Upper lobe of left lung (tissue), 6 donors: ENCODE data around the gene SPNS3. TPM values are rescaled to one million over a fixed set of nuclear protein-coding genes. Genes with fewer than 3 reads are reported as not detected.
A peak's percentile ranks its signal among the peaks of the same experiment; 100 is the strongest.

Experiments used
- ATAC-seq, 2 donors: fragments of 200-7000 bp; cut with Tn5 transposase; one replicate each; pipeline ENCODE4 v1.9.1; 2022; ENCODE audit warnings: mild to moderate bottlenecking in 2 of 2, moderate library complexity in 2 of 2; ENCODE audit not compliant: low FRiP score in 2 of 2
- DNase-seq, 2 donors: peaks; one replicate each; pipeline ENCODE4 v3.0.0-alpha.2; 2019 to 2020
- H3K27ac ChIP-seq, 4 donors: fragments of 200-600 bp; sonication (generic); one replicate each; pipeline ENCODE4 v1.5.1; 2016 to 2019
- H3K27me3 ChIP-seq, 4 donors: fragments of 200-600 bp; sonication (generic); one replicate each; pipeline ENCODE4 v1.5.1; 2017 to 2019
- H3K36me3 ChIP-seq, 4 donors: fragments of 200-600 bp; sonication (generic); one replicate each; pipeline ENCODE4 v1.5.1; 2016 to 2019
- H3K4me1 ChIP-seq, 4 donors: fragments of 200-600 bp; sonication (generic); one replicate each; pipeline ENCODE4 v1.5.1; 2018 to 2019
- H3K4me3 ChIP-seq, 4 donors: fragments of 200-600 bp; sonication (generic); one replicate each; pipeline ENCODE4 v1.5.1; 2017 to 2019; ENCODE audit warnings: mild to moderate bottlenecking in 2 of 4, moderate library complexity in 1 of 4
- H3K9me3 ChIP-seq, 4 donors: fragments of 200-600 bp; sonication (generic); one replicate each; pipeline ENCODE4 v1.5.1; 2018 to 2019
- EP300 ChIP-seq, 4 donors: sonication (generic); formaldehyde crosslinking; IDR thresholded peaks; one replicate each; pipeline ENCODE4 v1.5.1; 2017; ENCODE audit warnings: antibody characterized with exemption in 4 of 4, control low read depth in 2 of 4
- POLR2A ChIP-seq, 4 donors: fragments of 450-650 bp; IDR thresholded peaks; one replicate each; pipeline ENCODE4 v1.5.1; 2016 to 2017; ENCODE audit warnings: antibody characterized with exemption in 4 of 4, mild to moderate bottlenecking in 2 of 4
- POLR2AphosphoS5 ChIP-seq, 2 donors: sonication (generic); formaldehyde crosslinking; IDR thresholded peaks; one replicate each; pipeline ENCODE4 v1.5.1; 2017; ENCODE audit warnings: antibody characterized with exemption in 2 of 2
- WGBS, 2 donors: methylation state at CpG; one replicate each; pipeline ENCODE4 v1.1.5; 2017 to 2018; 5-methylcytosine and 5-hydroxymethylcytosine counted together
- total RNA-seq, 6 donors: library from RNA; depleted of rRNA in 4 of 6; stranded (reverse); fragments of >200 nt in 4 of 6; gene quantifications; one replicate each; pipeline versions ENCODE4 v1.1.0 to v1.2.1, GENCODE V29; 2016 to 2021
- TF ChIP-seq, protein P1 (sequence below), 6 experiments: fragments of 450-650 bp in 4 of 6; fragments of 200-600 bp in 2 of 6; sonication (generic) in 2 of 6; IDR thresholded peaks; one replicate each; pipeline ENCODE4 v1.5.1; 2016 to 2019; ENCODE audit warnings: antibody characterized with exemption in 6 of 6
- donor health status: DM: no; HTN: no; CAD: no; lungs with moderate emphysema.
- donor health status: DM: no; HTN: yes; CAD: no; lungs with severe emphysema.

The SPNS3 gene
- total RNA-seq, 6 donors from 2014 or later = 0.22 to 0.91 (median 0.52) TPM; not detected in 1

DNA sequence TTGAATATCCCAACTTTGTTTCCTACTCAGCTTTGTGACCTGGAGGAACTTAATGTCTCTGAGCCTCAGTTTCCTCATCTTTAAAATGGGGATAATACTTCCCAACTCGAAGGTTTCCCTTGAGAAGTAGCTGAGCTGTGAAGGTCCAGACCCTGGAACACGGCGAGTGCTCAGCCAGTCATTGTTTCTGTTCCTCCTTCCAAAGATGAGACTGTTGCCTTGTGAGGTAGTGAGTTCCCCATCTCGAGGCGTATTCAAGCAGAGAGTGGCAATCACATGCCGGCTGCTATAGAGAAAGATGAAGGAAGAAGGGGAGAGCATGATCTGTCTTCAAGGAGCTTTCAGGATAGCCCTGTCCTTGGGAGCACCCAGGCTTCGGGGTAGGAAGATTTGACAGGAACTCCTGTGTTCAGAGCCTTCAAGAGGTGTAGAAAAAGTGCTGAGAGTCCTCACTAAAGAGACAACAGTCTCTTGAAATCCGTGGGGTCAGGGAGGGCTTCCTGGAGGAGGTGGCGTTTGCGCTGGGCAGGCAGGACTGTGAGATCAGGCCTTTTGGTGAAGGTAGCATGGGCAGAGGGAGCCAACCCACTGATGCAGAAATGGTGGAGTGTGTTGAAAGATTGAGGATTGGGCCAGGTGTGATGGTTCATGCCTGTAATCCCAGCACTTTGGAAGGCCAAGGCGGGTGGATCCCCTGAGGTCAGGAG lies 92.1 kb downstream of the SPNS3 start:
- 73 to 81% methylated on average over 11 of the region's 11 CpGs for WGBS, 2 donors

DNA sequence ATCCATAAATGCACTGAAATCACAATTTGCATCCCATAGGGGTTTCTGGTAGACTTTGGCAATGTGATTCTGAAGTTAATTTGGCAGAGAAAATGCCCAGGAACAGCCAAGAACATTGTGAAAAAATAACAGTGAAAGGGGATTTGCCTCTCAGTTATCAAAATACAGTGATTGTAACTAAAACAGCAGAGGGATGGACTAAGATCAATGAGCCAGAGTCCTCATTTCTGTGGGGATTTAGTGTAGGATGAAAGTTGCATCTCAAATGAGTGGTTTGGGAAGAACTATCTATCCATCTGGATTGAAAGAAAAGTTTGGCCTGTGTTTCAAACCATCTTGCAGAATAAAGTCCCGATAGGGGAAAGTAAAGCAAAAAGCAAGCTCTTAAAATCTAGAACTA lies 93.4 kb downstream of the SPNS3 start:
- Histone ChIP-seq H3K4me1 (peaks cover 23 to 63% (median 49%) of the 10 kb centered on the region in 4 donors), H3K27me3 (no peaks in the 10 kb centered on the region), H3K4me3 (no peak overlapping the region), H3K27ac (peak overlapping the region; percentile 8 to 91 (median 58)), H3K9me3 (no peaks in the 10 kb centered on the region), H3K36me3 (peaks cover 0 to 8% (median 0%) of the 10 kb centered on the region in 4 donors)
- ATAC-seq (no peak), DNase-seq (no peak)
- WGBS, 2 donors = 60 to 69% methylated on average over 1 of the region's 1 CpG
- TF ChIP-seq POLR2A (IDR thresholded peaks at IDR 0.05) (no peak), EP300 (IDR thresholded peaks at IDR 0.05) (no peak)

More for the DNA sequence above, 92.1 kb downstream of the SPNS3 start:
- peaks cover 0 to 5% (median 0%) of the 10 kb centered on the region in 4 donors for H3K36me3 ChIP-seq
- no peak overlapping the region for H3K4me3 ChIP-seq
- peak overlapping the region in 2 of 4 donors; percentile 90 to 91 for H3K27ac ChIP-seq
- no peaks in the 10 kb centered on the region for H3K9me3 ChIP-seq
- no peaks in the 10 kb centered on the region for H3K27me3 ChIP-seq
- TF ChIP-seq POLR2A (IDR thresholded peaks at IDR 0.05) = no peak
- H3K4me1 ChIP-seq = peaks cover 28 to 64% (median 49%) of the 10 kb centered on the region in 4 donors
- no peak for DNase-seq
- ATAC-seq = no peak

DNA sequence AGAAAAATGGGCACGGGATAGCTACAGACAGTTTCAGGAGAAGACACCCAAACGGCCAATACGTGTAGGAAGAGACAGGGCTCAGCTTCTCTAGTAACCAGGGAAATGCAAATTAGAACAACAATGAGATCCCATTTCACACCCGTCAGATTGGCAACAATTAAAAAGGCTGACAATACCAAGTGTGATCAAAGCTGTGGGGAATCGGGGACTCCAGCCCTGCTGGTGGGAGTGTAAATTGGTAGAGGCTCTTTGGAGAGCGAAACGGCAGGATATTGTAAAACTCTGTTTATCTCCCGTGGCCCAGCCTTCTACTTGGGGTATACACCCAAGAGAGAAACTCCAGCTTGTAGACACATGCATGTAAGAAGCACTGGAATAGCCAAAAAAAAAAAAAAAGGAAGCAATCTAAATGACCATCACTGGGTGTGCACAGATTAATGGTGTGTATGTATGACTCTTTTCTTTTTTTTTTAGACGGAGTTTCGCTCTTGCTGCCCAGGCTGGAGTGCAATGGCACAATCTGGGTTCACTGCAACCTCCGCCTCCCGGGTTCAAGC lies 93.9 kb downstream of the SPNS3 start:
- ATAC-seq = no peak
- no peaks in the 10 kb centered on the region for H3K27me3 ChIP-seq
- peaks cover 0 to 11% (median 0%) of the 10 kb centered on the region in 4 donors for H3K36me3 ChIP-seq
- H3K4me1 ChIP-seq = peaks cover 21 to 63% (median 49%) of the 10 kb centered on the region in 4 donors
- H3K4me3 ChIP-seq = no peak overlapping the region
- TF ChIP-seq EP300 (IDR thresholded peaks at IDR 0.05) (no peak), POLR2AphosphoS5 (IDR thresholded peaks at IDR 0.05) (no peak), POLR2A (IDR thresholded peaks at IDR 0.05) (no peak)
- TF ChIP-seq, protein P1, sequence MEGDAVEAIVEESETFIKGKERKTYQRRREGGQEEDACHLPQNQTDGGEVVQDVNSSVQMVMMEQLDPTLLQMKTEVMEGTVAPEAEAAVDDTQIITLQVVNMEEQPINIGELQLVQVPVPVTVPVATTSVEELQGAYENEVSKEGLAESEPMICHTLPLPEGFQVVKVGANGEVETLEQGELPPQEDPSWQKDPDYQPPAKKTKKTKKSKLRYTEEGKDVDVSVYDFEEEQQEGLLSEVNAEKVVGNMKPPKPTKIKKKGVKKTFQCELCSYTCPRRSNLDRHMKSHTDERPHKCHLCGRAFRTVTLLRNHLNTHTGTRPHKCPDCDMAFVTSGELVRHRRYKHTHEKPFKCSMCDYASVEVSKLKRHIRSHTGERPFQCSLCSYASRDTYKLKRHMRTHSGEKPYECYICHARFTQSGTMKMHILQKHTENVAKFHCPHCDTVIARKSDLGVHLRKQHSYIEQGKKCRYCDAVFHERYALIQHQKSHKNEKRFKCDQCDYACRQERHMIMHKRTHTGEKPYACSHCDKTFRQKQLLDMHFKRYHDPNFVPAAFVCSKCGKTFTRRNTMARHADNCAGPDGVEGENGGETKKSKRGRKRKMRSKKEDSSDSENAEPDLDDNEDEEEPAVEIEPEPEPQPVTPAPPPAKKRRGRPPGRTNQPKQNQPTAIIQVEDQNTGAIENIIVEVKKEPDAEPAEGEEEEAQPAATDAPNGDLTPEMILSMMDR (IDR thresholded peaks at IDR 0.05) = no peak
- peak overlapping the region in 2 of 4 donors; percentile 90 to 91 for H3K27ac ChIP-seq
- no peaks in the 10 kb centered on the region for H3K9me3 ChIP-seq
- DNase-seq = no peak
- 70 to 73% methylated on average over 12 of the region's 12 CpGs for WGBS, 2 donors

DNA sequence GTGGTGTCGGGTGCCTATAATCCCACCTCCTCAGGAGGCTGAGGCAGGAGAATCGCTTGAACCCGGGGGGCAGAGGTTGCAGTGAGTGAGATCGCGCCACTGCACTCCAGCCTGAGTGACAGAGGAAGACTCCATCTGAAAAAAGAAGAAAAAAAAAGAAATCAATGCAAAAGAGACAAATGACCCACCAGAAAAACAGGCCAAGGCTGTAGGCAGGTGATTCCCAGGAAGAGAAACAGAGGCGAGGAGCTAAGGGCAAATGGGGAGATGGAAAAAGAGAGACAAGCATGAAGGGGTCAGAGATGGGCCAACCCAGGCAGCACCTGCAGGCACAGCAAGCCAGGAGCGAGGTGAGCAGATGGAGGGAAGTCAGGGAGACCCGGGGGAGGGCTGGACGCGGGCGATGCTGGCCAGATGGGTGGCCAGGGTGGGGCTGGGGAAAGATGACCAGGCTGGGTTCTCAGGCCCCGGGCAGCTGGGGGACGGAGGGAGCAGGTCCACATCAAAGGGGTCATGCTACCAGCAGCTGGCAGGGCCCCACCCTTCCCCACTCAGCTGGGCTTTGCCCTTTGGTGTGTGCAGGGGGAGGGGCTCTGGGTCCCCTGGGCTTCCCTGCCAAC lies 95.9 kb downstream of the SPNS3 start:
- ATAC-seq (no peak), DNase-seq (peak in 1 of 2 donors; percentile 72)
- Histone ChIP-seq H3K9me3 (no peaks in the 10 kb centered on the region), H3K27ac (peak overlapping the region; percentile 84 to 91 (median 88)), H3K36me3 (peaks cover 0 to 20% (median 3%) of the 10 kb centered on the region in 4 donors), H3K4me1 (peaks cover 36 to 72% (median 59%) of the 10 kb centered on the region in 4 donors), H3K4me3 (no peak overlapping the region), H3K27me3 (no peaks in the 10 kb centered on the region)
- 86% methylated on average over 12 to 13 of the region's 13 CpGs for WGBS, 2 donors
- no peak for TF ChIP-seq POLR2AphosphoS5 (IDR thresholded peaks at IDR 0.05)
- TF ChIP-seq POLR2A (IDR thresholded peaks at IDR 0.05) = no peak
- TF ChIP-seq, protein P1 (IDR thresholded peaks at IDR 0.05) = no peak
- no peak for TF ChIP-seq EP300 (IDR thresholded peaks at IDR 0.05)

DNA sequence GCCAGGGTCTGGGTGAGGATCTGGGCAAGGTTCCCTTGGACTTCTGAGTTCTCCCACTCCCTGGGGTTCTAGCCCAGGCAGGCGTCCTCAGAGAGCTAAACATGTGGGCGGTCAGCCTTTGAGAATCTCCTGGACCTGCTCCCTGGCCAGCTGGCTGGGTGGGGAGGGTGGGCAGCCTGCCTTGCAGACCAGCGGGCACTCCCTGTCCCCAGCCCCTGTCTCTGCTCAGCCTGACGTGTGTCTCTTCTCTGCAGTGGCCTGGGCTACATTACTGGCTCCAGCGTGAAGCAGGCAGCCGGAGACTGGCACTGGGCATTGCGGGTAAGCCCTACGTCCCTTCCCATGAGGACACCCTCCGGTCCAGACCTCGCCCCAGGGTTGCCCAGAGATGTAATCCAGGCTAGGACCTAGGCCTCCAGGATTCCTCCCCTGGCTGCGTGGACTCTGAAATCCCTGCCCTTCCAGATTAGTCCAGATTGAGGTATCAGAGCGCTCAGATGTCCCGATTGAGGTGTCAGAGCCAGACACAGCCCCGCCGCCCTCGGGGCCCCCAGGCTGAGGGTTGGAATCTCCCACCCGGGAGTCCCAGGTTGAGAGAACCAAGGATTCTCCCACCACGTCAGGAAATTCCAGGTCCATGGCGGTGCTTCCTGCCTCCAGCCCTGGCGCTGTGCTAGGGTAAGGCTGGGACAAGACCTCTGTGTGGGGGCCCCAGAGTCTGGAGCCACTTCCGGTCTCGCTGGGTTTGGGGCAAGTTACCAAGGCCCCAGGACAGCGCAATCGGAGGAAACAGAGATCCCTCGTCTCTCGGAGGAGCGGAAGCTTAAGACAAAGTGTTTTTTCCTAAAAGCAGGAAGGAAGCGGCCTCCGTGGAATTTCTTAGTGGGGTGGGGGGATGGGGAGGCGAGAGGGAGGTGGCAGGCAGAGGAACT lies 97.3 kb downstream of the SPNS3 start:
- H3K4me3 ChIP-seq = no peak overlapping the region
- 57 to 59% methylated on average over 8 to 20 of the region's 30 CpGs for WGBS, 2 donors
- DNase-seq (peak in 1 of 2 donors; percentile 74), ATAC-seq (peak in 1 of 2 donors; percentile 34)
- H3K27ac ChIP-seq = peak overlapping the region; percentile 84 to 91 (median 88)
- no peaks in the 10 kb centered on the region for H3K9me3 ChIP-seq
- peaks cover 0 to 20% (median 3%) of the 10 kb centered on the region in 4 donors for H3K36me3 ChIP-seq
- H3K4me1 ChIP-seq = peaks cover 50 to 86% (median 73%) of the 10 kb centered on the region in 4 donors
- H3K27me3 ChIP-seq = no peaks in the 10 kb centered on the region
- peak; percentile 60 to 70 for TF ChIP-seq POLR2AphosphoS5 (IDR thresholded peaks at IDR 0.05)
- peak in 3 of 4 donors; percentile 22 to 83 (median 79) for TF ChIP-seq EP300 (IDR thresholded peaks at IDR 0.05)
- TF ChIP-seq, protein P1 (IDR thresholded peaks at IDR 0.05) = no peak
- TF ChIP-seq POLR2A (IDR thresholded peaks at IDR 0.05) = no peak
